AG10803 (cell line): Measurements from ENCODE around the gene LDLRAD4.
"Not testable (repeated sequence)": the region's sequence is repeated elsewhere in the genome, so short reads cannot be mapped to it uniquely, and the experiment has no call there.

Source experiments
- DNase-seq: peaks from one replicate; pipeline ENCODE4 v3.0.0; 2010; ENCODE audit warnings: low read depth
- H3K4me3 ChIP-seq: 2 replicates; pipeline ENCODE4 v1.5.1; 2011; ENCODE audit warnings: mild to moderate bottlenecking, low read length, control low read depth
- TF ChIP-seq, protein P1 (sequence below): conservative IDR thresholded peaks from 2 replicates; pipeline ENCODE4 v1.5.1; 2011; ENCODE audit warnings: mild to moderate bottlenecking, low read length, control low read depth, inconsistent platforms

Gene LDLRAD4

DNA sequence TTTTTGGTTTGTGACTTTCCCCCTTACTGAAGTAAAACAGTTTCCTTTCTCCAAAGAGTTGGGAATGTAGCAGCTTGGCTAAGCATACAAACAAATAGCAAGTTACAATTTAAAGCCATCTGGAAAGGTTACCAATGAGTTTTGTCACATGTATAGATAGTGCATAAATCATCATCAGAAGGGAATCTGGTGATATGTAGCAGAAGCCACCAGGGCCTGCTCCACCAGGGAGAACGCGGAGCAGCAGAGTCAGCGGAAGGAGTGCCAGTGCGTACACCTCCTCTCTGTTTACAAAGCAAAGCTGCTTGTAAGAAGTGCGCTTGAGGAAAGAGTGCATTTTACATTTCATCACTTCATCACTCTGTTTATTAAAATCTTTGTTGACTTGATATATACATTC lies 267.7 kb downstream of the LDLRAD4 start:
- DNase-seq: no peak
- H3K4me3 ChIP-seq: no peak overlapping the region
- TF ChIP-seq, protein P1, sequence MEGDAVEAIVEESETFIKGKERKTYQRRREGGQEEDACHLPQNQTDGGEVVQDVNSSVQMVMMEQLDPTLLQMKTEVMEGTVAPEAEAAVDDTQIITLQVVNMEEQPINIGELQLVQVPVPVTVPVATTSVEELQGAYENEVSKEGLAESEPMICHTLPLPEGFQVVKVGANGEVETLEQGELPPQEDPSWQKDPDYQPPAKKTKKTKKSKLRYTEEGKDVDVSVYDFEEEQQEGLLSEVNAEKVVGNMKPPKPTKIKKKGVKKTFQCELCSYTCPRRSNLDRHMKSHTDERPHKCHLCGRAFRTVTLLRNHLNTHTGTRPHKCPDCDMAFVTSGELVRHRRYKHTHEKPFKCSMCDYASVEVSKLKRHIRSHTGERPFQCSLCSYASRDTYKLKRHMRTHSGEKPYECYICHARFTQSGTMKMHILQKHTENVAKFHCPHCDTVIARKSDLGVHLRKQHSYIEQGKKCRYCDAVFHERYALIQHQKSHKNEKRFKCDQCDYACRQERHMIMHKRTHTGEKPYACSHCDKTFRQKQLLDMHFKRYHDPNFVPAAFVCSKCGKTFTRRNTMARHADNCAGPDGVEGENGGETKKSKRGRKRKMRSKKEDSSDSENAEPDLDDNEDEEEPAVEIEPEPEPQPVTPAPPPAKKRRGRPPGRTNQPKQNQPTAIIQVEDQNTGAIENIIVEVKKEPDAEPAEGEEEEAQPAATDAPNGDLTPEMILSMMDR: no peak

DNA sequence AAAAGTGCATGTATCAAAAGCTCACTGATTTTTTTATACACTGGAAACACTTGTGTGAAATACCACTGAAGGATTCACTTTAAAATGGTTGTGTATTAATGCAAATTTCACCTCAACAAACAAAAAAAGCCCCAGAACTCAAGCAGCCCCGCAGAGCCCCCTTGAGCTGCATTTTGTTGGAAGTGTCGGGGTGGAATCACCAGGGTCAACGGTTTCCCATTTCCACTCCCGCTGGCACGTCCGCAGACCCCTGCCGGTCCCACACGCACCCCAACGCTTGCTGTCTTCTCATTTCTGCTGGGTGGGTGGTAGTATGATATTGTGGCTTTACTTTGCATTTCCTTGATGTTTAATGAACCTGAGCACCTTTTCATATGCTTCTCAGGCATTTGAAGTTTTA lies 268.1 kb downstream of the LDLRAD4 start:
- DNase-seq: no peak
- no peak overlapping the region for H3K4me3 ChIP-seq
- TF ChIP-seq, protein P1: no peak

DNA sequence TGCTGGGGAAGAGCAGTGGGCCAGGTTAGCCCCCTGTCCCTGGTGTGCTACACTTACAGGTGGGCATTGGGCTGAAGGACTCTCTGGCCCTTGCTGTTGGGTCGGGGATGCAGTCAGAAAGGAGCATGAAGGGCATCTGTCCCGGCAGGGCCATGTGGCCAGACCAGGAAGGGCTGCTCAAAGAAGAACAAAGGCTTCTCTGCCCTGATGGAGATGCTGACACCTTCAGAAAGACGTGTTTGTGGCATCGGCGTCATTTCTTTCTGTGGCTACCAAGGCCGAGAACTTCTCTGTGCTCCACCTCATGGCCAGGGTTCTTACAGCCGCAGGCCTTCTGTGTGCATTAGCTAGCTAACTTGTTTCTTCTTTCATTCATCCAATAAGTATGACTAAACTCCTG lies 268.7 kb downstream of the LDLRAD4 start:
- TF ChIP-seq, protein P1: no peak
- no peak for DNase-seq

DNA sequence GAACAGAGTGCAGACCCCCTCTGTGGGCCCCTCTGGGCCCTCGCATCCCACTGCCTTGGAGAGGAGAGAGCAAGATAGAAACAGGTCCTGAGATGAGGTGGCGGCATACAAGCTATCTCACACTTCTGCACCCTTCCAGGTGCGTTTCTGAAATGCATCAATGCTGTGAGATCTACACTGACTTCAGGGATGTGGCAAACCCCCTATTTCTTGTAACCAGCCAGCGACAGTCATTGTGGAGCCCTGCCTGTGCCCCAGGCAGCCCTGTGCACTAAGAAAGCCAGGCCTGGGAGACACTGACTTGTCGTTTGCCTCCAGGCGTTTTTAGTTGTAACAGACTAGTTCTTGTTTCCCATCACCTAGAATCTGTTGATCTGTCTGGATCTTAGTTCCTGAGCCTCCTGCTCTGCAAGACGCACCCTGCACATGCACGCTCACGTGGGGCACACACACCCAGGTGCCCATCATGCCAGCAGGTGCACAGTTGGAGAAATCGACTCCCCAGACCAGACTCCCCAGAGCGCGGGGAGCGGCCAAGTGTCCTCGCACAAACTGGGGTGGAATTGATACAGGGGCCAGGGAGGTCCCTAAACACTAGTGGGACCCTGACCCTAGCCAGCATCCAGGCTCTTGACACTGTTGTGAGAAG lies 269.8 kb downstream of the LDLRAD4 start:
- H3K4me3 ChIP-seq: no peak overlapping the region
- TF ChIP-seq, protein P1: no peak
- DNase-seq: no peak

More for the DNA sequence above, 268.7 kb downstream of the LDLRAD4 start:
- H3K4me3 ChIP-seq: no peak overlapping the region

DNA sequence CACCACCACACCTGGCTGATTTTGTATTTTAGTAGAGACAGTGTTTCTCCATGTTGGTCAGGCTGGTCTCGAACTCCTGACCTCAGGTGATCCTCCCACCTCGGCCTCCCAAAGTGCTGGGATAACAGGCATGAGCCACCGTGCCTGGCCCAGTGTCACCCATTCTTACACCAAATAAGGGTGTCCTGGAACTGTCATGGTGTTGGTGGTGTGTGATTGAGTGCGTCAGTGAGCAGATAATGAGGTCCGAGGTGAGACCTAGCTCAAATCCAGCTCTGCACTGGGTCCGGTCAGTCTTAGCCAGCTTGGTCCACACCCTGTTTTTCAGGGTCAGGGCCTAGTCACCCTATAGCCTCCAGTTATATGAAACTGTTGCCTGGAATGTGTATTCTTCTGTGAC lies 270.7 kb downstream of the LDLRAD4 start:
- DNase-seq, H3K4me3 ChIP-seq: not testable (repeated sequence)

DNA sequence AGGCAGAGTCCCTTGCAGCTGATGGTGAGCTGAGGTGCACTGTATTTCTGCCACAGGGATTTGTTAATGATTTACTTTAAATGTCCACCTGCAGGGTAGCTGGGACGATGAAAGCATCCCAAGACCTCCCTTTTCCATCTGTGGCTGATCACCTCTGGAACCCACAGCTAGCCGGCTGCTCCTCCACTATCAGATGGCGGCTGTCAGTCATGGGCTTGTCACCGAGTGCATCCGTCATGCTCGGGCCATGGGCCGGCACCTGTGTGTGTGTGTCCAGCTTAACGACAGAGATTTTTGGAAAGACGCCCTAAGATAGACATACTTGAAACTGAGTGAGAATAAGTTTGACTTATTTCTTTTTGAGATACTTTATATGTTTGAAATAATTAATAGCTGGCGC lies 272.6 kb downstream of the LDLRAD4 start:
- DNase-seq: no peak
- TF ChIP-seq, protein P1: no peak
- no peak overlapping the region for H3K4me3 ChIP-seq

DNA sequence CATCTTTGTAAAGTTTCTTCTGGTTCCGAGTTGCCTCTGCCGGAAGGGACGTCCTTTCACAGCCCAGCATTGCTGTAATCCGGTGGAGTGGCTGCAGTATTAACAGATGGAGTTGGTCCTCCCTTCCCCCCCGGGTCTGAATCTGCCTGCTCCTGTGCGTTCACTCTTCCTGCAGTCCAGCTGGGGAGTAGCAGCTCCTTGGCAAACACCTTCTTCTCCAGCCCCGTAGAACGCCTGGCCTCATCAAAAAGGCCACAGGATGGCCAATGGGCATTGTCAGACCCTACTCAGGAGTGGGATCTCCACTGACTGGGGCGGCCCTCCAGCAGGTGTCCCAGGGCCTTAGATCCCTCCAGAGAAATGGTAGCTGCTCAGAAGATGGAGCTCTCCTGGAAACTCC lies 273.8 kb downstream of the LDLRAD4 start:
- DNase-seq: no peak
- TF ChIP-seq, protein P1: no peak
- H3K4me3 ChIP-seq: no peak overlapping the region

DNA sequence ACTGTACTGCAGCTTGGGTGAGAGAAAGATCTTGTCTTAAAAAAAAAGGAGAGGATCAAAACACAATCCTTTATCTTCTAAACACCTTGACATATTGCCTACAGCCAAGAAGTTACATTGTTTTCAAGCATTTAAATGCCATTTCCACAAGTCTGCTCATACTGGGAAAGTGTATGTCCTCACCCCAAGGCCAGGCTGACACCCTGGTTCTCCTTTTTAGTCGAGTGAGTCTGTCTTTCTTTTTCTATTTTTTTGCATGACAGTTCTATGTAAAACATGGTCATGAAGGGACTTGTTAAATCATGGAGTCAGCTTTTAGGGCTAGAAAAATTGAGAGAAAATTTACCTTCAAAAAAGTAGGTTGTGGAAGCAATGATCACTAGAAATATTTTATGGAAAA lies 274.5 kb downstream of the LDLRAD4 start:
- TF ChIP-seq, protein P1: no peak
- no peak for DNase-seq
- no peak overlapping the region for H3K4me3 ChIP-seq
